HG03139 (cell line): ENCODE measurements around the gene MXRA7.
A peak's percentile ranks its signal among the peaks of the same experiment; 100 is the strongest.

Experiments used
- ATAC-seq: cut with Tn5 transposase; IDR thresholded peaks from one replicate; pipeline ENCODE4 v1.9.1; 2021; ENCODE audit not compliant: unreplicated experiment

The MXRA7 gene

DNA sequence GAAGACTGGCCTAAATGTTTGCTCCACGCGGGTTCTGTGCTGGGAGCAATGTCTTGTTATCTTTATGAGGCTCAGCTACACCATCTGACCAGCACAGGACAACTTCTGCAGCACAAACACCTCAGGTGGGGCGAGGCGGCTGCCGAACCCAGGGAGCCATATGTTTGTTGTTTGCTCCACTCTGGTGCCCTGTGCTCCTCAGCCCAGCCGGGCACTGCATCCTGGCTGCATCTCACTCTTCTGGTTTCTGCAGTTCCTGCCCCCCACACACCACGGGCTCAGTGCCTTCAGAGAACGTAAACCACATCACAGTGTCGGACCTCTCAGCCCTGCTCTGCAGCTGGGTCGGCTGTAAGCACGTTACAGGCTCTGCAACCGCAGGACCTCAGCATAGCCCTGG is 32.4 kb downstream of the MXRA7 start:
- no peak for ATAC-seq

DNA sequence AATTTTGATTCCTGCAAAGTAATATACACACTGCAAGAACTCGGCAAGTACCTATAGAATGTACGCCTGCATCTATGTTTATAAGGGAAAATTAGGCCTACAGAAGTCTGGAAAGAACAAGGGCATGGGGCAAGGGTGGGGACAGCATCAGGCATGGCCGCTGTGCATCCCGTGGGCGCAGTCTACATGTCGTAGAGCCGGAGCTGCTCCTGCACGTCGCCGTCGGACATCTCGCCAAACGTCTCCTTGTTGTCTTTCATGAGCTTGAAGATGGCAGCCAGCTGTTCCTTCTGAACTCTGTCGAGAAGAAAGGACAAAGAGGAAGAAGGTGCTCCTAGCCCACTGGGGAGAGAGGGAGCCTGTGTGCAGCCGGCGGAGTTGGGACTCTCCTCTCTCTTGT is 33.4 kb downstream of the MXRA7 start:
- ATAC-seq = no peak

DNA sequence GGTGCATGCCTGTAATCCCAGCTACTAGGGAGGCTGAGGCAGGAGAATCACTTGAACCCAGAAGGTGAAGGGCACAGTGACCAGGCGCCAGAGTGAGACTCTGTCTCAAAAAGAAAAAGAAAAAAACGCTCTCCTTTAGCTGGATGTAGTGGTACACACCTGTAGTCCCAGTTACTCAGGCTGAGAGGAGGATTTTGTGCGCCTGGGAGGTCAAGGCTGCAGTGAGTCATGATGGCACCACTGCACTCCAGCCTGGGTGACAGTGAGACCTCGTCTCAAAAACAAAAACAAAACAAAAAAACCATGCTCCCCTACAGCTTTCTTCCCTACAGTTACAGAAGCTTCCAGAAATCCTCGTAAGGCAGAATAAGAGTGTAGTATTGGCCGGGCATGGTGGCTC is 34.1 kb downstream of the MXRA7 start:
- no peak for ATAC-seq

DNA sequence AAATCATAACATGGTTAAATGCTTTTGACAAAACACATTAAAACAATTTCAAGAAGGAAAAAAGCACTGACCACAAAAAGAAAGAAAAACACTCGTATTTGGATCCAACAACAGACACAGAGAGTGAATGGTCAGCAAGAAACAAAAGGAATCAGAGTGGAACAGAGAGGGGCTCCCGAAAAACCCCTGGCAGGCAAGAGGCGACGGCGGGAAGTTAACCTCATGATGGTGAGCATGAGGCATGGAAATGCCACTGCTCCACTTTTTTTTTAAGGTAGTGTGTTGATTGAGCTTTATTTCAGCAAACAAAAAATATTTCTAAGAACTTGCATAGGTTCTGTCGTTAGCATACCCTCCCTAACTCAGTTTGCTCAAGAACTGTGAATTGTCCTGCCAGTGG is 35.1 kb downstream of the MXRA7 start:
- no peak for ATAC-seq

DNA sequence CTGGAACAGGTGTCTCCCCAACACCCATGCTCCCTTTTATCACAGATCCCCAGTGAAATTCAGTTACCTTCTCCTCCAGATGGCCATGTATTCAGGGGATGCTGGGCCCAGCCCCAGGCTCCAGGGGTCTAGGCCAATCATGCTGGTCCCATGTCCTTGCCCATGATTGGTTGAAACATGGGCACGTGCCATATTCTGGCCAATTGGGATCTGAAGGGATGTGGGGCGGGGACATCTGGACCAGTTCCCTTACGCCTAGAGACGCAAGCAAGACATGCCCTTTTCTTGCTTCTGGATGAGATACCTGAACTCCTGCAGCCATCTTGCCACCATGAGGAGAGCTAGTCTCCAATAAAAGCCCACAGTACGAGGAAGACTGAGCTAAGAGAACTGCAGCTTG is 36.2 kb downstream of the MXRA7 start:
- no peak for ATAC-seq

DNA sequence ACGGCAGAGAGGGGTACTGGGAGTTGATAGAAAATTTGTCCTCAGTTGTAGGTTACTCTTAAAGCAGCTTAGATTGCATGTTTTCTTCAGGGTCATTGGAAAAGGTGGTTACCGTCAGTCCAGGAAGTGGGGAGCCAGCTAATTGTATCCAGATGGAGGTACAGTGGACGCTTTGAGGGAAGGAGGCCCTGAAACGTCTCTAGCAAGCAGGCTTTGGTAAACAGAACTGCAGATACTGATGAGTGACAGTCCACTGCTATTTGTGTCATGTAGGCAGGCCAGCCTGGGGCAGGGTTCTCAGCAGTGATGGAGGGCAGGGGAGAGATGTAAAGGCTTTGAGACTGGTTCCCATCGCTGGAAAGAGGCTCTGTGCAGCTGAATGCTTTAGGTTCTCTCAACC is 37.0 kb downstream of the MXRA7 start:
- ATAC-seq = no peak

DNA sequence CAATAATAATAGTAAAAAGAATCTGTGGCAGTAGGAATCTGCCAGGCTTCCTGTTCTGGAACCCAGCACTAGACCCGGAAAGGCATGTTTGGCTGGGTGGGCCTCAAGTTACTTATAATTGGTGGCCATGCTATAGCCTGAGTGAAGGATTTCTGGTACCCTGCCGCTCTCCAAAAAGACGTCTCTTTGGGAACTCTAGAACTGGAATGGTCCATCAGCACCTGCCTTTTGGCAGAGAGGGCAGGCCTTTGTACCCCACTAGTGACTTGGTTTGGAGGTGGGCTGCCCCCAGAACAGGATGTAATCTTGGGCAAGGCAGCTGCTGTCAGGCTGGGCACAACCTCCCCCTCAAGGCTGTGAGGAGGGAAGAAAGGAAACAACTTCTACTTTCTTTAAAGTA is 37.9 kb downstream of the MXRA7 start:
- ATAC-seq = no peak

DNA sequence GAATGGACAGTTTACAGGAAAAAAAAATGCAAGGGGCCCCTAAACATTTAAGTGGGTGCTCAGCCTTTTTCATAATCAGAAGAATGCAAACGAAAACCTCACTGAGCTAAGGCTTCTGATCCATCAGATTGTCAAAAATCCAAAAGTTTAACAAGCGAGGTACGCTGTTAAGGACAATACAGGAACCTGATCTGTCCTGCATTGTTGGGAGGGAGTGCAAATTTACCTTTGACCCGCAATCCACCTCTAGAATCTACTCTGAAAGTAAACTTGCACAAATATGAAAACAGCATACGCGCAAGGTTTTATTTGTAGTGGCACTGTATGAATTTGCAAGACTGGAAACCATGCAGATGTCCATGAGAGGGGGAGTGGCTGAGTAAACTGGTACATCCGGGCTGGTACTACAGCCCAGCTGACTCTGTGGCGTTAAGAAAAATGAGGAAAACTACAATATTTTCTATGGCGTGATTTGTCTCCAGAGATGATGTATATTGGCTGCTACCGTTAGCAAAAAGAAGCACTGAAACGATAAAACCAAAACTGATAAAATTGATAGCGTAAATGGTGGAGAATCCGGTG is 38.4 kb downstream of the MXRA7 start:
- no peak for ATAC-seq

DNA sequence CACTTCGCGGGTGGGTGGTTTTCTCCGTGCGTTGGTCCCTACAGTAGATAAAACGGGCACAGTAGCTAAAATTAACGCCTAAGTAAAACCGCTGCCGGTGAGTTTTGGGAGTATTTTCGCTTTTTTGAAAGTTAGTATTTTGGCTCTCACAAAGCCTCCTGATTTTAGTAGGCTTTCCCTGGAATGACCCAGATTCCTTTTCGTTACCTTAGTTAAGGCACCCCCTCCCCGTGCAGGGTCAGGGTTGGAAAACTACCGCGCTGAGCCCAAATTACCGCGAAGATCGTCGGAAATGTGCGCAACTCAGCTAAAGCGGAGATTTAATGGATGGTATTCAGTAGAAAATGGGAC is 38.9 kb downstream of the MXRA7 start:
- no peak for ATAC-seq

DNA sequence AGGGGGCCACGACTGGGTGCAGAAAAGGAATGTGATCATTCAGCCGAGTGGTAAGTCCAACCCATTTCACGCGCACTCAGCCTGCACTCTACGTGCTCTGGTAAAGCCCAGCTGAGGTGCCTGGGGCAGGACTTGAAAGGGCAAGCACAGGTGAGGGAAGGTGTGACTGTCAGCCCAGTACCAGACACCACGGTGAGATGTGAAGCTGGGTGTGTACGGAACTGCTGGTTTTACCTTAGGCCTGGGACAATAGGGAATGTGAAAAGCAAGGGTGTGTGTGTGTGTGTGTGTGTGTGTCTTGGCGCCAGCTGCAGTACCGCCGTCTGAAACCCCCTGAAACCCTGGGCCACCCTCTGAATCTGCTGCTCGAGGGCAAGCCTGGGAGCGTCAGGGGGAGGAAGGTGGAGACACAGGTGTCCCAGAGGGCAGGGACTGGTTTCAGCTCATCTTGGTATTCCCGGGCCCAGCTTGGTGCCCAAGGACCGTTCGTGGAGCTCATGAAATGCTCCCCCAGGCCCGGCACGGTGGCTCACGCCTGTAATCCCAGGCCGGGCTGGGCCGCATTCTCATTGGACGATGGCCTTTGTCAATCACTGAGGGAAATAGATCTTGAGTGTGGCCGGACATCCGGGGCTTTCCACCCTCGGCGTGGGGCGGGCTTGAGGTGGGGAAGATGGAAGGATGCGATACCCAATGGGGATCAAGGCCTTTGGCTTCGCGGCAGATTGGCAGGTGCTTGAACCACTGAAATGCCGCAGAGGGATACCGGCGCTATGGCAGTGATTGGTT is 39.4 kb downstream of the MXRA7 start:
- peak; percentile 98 for ATAC-seq

DNA sequence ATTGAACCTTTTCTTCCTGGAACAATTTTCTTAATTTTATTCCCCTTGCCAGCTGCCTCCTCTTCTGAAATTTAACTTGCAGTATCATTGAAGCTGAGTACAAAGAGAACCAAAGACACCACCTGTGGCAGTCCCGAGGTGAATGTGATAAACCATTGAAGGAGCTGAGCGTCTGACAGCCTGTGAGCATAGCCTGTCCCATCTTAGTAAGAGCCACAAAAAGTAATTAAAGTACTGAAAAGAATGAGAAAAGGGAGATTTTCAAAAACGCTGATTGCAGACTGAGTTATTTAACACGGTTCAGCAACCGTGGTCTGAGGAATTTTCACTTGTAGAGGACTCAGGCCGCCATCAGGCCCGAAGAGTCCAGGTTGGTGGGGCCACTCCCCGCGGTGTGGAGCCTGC is 40.0 kb downstream of the MXRA7 start:
- no peak for ATAC-seq

DNA sequence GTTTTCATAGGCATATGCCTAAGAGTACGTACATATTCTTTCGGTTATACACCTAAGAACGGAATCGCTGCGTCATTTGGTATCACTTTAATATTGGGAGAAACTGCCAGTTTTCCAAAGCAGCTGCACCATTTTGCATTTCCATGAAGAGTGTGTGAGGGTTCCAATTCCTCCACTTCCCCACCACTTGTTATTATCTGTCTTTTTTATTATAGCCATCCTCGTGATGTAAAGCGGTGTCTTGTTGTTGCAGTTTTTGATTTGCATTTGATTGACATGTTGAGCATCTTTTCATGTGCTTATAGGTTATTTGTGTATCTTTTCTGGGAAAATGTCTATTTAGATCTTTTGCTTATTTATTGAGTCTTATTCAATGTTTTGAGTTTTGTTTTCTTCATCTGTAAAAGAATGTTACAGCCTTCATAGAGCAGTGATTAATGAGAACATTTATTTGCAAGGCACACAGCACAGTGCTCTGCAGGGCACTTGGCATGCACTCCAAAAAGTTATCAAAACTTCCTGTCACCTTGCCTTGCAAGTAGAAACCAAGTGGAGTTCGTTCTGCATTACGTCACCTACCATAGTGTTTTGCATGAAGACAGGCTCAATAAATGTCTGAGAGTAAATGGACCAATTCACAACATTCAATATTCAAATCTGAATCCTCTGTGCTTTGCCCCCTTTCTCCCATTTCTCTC is 40.6 kb downstream of the MXRA7 start:
- no peak for ATAC-seq

DNA sequence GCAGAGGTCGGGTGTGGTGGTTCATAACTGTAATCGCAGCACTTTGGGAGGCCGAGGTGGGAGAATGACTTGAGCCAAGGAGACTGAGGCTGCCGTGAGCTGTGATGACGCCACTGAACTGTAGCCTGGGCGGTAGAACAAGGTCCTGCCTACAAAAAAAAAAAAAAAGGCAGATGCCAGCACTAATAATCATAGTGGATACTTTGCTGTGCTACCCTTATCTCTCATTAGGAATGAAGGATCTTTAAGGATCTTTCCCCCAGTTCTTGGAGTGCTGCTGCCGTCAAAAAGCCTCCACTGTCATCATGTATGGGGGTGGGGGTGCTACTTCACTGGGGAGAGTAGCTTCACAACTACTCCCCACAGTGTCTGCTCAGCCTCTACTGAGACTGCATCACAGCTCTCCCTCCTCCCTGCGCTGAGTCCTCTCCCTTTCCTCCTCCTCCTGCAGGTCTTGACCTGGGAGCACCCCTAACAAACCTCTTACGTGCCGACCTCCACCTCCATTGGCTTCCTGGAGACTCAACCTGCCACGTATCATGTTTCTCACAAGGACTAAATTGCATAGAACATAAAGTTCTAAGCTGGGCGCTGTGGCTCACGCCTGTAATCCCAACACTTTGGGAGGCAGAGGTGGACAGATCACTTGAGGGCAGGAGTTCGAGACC is 42.8 kb downstream of the MXRA7 start:
- ATAC-seq = no peak

DNA sequence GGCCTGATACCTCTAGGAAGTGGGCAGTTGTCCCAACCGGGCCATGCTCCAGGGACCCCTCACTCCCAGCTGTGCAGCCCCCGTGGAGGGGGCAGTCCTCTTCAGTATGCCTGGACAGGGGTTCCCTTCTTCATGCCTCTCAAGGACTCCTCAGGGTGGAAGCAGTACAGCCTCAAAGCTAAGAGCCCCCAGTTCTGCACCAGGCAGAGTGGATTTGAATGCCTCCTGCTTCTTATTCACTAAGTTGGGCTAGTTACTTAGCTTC is 43.3 kb downstream of the MXRA7 start:
- no peak for ATAC-seq

DNA sequence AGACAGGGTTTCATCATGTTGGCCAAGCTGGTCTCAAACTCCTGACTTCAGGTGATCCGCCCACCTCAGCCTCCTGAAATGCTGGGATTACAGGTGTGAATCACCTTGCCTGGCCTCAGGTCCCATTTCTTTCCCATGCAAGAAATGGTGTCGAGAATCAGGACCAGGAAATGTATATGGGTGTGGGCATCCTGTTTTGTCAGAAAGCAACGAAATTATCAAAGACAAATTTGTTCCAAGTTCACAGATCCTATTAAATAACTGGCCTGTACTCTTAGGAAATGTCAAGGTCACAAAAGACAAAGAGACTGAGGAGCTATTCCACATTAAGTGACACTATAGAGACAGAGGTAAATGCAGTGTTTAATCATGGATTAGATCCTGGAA is 50.1 kb downstream of the MXRA7 start:
- ATAC-seq = no peak

DNA sequence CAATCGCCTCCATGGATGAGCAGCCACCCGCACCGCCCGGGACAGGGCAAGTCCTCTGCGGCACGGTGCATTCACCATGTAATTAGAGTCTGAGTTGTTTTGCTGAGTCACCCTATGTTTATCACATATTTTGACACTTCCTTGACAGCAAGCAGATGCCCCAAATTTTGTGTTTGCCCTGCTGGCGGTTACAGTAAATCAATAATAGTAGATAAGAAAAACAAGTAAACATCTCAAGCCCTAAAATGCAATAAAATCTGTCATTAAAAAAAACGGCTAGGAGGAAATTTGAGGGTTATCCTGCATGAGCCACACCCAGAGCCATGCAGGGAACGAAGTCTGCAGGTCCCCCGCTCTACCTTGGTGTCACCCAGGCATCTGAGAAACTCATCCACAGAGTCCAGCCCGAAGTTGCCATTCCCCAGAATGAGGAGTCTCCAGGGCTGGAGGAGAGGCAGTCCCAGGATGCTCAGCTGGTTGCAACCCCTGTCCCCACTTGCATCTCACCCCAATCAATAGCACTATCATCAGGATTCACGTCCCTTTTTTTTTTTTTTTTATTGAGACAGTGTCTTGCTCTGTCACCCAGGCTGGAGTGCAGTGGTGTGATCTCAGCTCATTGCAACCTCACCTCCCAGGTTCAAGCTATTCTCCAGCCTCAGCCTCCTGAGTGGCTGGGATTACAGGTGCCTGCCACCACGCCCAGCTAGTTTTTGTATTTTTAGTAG is 50.7 kb downstream of the MXRA7 start:
- no peak for ATAC-seq

DNA sequence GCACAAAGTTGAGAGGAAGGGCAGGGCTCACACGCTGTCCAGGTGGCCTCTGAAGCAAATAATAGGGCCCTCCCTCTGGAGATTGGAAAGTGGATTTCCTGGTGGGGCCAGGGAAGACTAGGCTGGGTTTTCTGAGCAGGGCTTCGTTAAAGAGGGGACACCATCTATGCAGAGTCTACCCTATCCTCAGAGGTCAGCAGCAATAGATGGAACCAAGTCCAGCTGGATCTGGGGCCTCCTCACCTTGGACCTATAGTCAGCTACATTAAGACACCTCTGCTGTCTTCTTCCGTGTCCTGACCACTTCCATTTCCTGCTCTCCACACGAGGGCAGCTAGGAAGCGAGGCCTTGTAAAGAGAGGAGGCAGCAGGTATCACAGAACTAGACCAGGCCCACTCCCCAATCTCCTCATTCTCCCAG is 52.5 kb downstream of the MXRA7 start:
- ATAC-seq = no peak

DNA sequence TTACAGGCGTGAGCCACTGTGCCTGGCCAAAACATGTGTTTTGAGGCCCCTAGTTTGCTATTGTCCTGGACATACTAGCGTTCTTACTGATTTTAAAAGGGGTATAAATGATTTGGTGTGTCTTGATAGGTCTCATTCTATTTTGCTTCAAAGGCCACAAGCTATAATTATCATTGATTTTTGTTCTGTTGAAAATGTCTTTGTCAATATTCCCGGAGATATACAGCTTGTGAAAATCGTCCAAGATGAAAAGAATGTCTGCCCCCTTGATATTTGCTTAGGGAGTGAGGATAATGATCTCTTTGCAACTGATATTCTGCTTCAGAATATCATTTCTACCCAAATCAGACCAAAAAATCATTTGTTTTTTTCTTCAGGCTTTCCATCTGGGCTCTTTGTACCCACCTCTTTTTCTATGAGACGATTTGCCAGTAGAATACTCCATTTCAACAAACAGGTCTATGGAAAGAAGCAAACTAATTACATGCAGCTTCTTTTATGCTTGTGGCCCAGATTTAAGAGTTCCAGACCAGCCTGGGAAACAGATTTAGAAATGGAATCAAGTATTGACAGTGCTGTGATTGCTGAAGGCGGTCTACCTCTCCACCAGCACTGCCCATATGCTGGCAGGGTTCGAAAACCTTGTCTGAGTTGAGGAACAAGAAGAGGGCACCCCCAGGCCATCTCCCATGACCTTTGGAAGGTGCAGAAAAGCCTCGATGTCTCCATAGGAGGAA is 53.1 kb downstream of the MXRA7 start:
- ATAC-seq = no peak

DNA sequence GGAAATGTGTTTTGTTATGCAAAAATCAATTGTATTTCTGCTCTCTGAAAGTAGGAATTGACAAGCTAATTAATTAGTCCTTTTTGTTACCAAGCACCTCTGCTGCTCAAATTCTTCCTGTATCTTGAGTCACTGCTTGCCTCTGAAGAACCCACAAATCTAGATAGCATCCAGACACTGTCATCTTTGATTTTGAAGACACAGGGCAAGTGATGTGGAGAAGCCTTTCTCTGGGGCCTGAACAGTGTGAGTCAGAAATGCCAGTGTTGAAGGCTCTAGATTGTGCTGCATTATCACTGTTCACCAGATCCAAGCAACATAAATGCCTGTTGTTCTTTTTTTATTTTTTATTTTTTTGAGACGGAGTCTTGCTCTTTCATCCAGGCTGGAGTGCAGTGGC is 56.4 kb downstream of the MXRA7 start:
- ATAC-seq = no peak

DNA sequence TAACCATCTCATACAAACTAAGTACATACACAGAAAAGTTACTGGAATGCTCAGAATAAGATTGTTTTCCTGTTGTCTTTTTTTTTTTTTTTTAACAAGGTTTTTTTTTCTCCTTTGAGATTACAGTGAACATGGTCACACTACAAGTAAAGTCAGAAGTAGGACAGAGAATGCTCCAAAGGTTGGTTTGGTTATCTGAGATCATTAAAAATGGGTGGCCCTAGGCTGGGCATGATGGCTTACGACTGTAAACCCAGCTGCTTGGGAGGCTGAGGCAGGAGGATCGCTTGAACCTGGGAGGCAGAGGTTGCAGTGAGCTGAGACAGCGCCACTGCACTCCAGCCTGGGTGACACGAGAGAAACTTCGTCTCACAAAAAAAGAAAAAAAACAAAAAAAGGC is 60.3 kb downstream of the MXRA7 start:
- no peak for ATAC-seq

DNA sequence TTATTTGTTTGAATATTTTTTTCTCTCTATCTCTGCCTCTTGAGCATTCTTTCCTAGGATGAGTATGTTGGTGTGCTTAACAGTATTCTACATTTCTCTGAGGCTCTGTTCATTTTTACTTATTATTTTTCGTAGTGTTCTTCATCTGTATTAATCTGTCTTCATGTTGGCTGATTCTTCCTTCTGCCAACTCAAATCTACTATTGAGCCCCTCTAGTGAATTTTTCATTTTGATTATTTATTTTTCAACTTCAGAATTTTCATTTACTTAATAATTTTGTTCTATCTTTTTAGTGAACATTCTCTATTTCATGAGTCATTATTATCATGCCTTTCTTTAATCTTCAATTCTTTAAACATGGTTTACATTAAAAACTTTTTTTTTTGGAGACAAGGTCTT is 64.1 kb downstream of the MXRA7 start:
- no peak for ATAC-seq
